Amniotic stem cell (primary cell): ENCODE data around the gene OGFOD3.

Experiments used
- DNase-seq: peaks from one replicate; lab custom pipeline; 2025; lab: John Stamatoyannopoulos, UW

Gene OGFOD3

DNA sequence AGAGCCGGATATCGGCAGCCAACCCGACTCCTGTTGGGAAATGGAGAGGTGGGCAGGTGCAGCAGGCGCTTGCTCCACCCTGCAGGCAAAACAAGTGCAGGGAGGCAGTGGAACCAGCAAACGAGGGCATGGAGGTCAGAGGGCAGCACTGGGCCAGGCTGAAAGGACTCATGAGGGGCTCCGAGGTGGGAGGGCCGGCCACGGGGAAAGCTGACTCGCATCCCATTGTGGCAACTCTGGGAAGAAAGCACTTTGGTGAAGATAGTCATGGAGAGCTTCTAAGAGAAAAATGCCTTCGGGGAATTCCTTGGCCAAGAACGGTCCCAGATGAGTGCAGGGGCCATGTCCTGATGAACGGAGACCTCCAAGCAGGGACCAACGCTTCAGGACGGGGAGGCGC, 27.7 kb upstream of the OGFOD3 start:
- DNase-seq = no peak

DNA sequence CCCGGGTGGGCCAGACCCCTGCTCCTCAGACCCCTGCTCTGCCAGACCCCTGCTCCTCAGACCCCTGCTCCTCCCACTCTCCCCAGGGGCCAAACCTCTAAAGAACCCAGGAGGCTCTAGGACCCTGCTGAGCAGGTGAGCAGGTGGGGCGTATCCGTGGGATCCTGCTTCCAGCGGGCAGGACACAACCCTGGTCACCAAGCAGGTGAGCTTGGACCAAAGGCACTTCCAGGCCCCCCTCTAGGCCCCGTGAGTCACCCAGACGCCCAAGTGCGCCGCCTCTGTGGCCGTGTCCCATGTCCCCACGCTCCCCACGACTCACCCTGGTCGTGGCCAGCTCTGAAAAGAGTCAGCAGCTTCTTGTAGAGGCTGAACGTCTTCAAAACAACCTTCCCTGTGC, 27.2 kb upstream of the OGFOD3 start:
- DNase-seq = no peak

- DNase-seq = no peak
These were observed 26.6 kb upstream of the OGFOD3 start for GRCh38 chr17:82444941-82445521.

GRCh38 chr17:82444284-82444893, 26.0 kb upstream of the OGFOD3 start:
- no peak for DNase-seq

GRCh38 chr17:82443465-82444283, 25.3 kb upstream of the OGFOD3 start:
- DNase-seq = no peak

DNA sequence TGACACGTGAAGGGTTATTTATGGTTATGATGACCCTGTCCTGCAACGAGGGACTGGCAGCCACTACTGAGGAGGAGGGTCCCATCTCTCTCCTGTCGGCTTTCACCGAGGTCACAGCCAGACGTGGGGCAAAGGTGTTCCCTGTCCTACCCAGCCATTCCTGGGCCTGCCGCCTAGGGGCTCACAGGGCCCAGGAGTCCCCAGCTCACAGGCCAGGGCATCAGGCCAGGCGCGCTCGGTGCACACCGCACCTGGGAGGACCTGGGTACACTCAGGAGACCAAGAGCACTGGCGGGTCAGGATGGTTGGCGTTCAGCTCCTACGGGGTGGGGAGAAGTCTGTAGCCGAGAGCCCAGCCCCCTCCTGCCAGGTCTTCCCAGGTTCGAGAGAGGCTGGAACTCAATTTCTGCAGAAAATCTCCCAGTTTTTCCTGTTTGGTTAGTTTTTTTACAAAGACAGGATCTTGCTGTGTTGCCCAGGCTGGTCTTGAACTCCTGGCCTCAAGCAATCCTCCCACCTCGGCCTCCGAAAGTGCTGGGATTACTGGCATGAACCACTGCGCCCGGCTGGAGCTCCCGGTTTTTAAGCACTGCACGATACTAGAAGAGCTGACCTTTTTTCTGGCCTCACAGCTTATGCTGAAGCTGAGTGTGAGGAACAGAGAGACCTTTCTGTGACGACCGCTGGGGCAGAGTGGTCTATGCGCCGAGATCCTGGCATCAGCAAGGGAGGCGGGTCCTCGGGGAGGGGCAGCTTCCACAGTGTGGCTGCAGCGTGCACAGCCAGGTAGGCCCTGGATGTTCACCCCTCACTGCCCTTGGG, 24.5 kb upstream of the OGFOD3 start:
- DNase-seq = no peak

DNA sequence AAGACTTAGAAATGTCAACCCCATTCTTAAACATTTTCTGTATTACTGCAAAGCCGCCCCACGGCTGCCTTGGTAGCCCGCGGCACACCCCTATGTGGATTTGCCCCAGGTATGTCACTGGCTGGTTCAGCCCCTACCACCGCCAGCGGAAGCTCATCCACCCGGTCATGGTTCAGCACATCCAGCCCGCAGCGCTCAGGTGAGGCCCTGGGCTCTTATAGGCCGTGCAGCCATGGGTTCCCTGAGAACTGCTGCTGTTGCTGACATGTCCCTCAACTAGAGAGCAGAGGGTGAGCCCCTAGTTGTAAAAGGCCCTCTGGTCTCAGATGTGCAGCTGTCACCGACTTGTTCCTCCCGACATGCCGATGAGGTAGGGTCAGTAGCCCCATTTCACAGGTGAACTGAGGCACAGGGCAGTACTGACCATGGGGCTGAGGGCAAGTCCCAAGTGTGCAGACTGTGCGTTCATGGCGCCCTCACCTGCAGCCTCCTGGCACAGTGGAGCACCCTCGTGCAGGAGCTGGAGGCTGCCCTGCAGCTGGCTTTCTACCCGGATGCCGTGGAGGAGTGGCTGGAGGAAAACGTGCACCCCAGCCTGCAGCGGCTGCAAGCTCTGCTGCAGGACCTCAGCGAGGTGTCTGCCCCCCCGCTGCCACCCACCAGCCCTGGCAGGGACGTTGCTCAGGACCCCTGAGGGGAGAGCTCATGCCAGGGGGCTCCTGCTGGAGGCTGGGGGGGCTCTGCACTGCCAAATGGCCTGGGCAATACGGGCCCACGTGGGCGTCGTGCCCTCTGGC, 23.5 kb upstream of the OGFOD3 start:
- DNase-seq = no peak

DNA sequence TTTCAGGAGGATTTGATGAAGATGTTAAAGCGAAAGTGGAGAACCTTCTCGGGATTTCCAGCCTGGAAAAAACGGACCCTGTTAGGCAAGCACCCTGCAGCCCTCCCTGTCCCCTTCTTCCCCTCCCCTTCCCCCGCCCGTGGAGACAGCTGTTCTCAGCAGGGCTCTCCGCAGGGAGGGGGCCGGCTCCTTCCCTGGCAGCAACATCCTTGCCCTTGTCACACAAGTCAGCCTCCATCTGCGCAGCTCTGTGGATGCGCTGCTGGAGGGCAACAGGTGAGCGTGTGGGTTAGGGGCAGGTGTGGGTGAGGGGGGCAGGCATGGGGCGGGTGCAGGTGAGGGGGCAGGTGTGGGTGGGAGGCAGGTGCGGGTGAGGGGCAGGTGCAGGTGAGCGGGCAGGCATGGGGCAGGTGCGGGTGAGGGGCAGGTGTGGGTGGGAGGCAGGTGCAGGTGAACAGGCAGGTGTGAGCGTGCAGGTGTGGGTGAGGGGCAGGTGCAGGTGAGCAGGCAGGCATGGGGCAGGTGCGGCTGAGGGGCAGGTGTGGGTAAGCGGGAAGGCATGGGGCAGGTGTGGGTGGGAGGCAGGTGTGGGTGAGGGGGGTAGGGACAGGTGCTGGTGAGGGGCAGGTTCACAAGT, 22.7 kb upstream of the OGFOD3 start:
- no peak for DNase-seq

- DNase-seq = no peak
These were observed 22.1 kb upstream of the OGFOD3 start for GRCh38 chr17:82440469-82440981.

DNA sequence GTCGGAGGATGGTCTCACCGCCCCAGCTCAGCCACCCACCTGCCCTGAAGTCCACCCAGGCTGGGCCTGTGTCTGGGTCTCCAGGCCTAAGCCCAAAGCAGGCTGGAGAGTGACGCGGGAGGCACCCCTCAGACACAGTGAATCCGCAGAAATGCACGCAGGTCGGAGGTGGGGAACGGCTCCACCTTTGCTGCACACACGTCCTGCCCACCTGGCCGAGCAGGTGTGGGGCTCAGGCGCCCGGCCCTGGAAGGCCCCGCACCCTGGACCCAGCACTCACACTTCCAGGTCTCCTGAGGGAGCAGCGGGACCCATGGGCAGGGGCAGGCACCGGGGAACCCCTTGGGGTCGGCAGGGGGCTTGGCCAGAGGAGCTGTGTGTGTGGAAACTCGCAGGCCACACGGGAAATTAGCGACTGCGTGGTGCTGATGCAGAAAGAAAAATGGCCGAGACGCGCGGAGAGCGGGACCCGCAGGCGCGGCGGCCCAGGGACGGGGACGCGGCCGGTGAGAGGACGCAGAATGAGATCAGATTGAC, 21.5 kb upstream of the OGFOD3 start:
- DNase-seq = no peak

GRCh38 chr17:82439194-82439828, 20.9 kb upstream of the OGFOD3 start:
- DNase-seq = no peak

DNA sequence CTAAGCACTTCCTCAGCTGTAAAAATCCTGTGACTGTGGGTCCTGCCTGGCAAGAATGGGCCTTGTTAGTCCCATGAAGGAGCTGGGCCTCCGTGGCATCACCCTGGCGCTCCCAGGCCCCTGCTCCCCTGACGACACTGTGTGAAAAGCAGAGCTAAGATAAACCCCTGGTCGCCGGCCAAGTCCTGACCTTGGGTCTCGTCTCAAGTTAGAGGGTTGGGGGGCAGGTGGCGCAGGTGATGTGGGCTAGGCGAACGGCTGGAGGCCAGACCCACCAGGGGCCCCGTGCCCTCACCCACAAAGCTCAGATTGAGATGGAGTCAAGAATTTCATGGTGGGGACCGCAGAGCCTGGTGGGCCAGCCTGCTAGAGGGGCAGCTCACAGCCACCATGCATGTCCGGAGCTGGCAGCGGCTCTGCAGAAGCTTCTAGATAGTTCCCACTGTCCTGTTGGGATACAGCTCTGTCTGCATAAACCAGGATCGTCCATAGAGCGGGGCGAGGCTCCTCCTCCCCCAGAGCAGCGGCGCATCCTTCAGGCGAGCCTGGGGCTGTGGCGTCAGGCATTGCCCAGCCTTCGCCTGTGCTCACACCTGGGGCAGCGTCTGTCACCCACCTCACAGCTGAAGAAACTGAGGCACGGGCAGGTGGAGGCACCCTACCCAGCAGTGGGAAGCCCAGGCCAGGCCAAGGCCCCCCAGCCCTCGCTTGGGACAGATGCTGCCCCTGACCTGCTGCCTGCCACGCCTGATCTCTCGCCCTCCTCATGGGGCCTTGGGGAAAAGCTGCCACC, 20.2 kb upstream of the OGFOD3 start:
- no peak for DNase-seq

- no peak for DNase-seq
These were observed 18.9 kb upstream of the OGFOD3 start for GRCh38 chr17:82437325-82437668.

DNA sequence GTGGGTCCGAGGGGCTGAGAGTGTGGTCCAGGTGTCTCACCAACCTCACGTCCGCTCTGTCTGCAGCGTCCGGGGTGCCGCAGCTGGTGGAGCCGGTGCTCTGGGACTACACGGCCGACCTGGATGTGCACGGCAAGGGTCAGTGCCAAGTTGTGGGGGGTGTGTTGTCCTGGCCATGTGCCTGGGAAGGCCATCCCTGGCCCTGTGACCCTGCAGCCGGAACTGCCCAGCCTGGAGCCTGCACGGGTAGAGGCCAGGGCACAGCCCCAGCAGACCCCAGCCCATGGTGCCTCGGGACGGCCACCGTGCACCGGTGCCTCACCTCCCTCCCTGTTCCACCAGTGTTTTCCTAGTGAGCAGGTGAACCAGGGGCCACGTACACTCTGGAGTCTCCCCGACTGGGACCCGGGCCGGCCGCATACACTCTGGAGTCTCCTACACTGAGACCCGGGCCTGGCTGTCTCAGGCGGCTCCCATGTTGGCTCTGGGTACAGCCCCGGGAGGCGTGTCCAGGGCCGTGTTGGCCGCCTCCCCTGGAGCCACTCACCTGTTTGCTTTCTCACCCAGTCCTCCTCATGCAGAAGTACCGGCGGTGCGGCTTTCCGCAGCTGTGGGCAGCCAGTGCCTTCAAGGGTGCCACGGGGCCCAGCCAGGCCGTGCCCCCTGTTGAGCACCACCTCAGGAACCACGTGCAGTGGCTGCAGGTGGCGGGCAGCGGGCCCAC, 18.4 kb upstream of the OGFOD3 start:
- DNase-seq = no peak

DNA sequence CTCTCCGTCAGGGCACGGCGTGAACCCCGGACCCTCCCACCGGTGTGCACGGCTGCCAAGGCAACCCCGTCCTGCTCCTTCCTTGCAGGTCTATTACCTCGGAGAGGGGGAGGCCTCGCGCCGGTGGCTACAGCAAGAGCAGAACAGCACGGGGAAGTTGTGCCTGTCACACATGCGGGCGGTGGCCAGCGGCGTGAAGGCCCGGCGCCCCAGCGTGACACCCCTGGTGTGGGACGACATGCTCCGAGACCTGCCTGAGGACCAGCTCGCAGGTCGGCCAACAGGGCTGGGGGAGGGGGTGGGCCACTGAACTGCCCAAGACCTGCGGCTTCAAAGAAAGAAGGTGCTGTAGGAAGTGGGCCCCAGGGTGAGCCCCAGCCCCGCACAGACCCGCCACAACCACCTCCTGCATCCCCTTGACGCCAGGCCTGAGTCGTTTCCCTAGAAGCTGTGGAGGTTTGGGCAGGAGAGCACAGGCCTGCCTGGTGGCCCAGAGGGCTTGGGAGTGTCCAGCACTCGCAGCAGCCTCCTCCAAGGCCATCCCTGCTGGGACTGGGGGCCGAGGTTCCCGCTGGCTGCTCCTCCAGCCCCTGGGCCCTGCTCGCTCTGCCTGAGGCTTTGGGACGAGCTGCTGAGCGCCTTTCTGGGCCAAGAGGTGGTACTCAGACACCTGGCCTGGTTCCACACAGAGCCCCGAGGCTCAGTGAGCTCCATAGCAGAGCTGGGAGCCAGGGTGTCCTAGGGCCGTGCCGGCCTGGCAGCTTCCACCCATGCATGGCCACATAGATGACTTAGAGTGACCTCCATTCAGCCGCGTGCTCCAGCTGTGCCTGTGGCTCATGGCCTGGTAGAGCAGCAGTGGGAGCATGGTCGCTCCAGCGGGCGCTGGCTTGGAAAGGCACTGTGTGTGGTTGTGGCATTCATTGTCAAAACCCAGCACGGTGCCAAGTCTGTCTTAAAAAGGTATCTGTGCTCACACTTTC, 17.5 kb upstream of the OGFOD3 start:
- DNase-seq = no peak

GRCh38 chr17:82435103-82435502, 16.7 kb upstream of the OGFOD3 start:
- no peak for DNase-seq

DNA sequence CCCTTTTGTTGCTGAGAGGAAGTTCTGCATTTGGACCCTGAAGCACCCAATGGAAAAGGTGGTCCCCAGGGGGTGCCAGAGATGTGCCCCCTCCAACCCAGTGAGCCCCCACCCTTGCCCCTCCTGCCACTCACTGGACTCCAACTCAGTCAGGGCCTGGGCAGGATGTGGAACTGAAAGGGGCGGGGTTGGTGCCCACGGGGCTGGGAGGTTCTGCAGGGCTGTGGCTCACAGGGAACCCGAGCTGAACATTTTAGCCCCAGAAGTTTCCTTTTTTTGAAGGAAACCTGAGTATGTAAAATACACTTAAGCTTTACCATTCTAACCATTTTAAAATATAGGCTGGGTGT, 15.8 kb upstream of the OGFOD3 start:
- DNase-seq = no peak
